GM21360 (cell line): ENCODE measurements around the gene ATG7.
"Not testable (repeated sequence)": the region's sequence is repeated elsewhere in the genome, so short reads cannot be mapped to it uniquely, and the experiment has no call there.

ENCODE experiments used
- ATAC-seq: cut with Tn5 transposase; IDR thresholded peaks from one replicate; pipeline ENCODE4 v1.9.1; 2021; ENCODE audit warnings: mild to moderate bottlenecking, moderate library complexity; ENCODE audit not compliant: unreplicated experiment

The ATG7 gene

GRCh38 chr3:11498646-11499045, 226.4 kb downstream of the ATG7 start:
- no peak for ATAC-seq

GRCh38 chr3:11499144-11499543, 226.9 kb downstream of the ATG7 start:
- no peak for ATAC-seq

GRCh38 chr3:11502413-11502812, 230.2 kb downstream of the ATG7 start:
- not testable (repeated sequence) for ATAC-seq

- no peak for ATAC-seq
Measured at GRCh38 chr3:11507719-11508118, 235.5 kb downstream of the ATG7 start.

- no peak for ATAC-seq
Measured at GRCh38 chr3:11508346-11509172, 236.4 kb downstream of the ATG7 start.

GRCh38 chr3:11509173-11510000, 237.2 kb downstream of the ATG7 start:
- no peak for ATAC-seq

GRCh38 chr3:11510001-11510340, 237.8 kb downstream of the ATG7 start:
- no peak for ATAC-seq

- no peak for ATAC-seq
Measured at GRCh38 chr3:11510356-11510755, 238.2 kb downstream of the ATG7 start.

- ATAC-seq: not testable (repeated sequence)
Measured at GRCh38 chr3:11511606-11512005, 239.4 kb downstream of the ATG7 start.

GRCh38 chr3:11513125-11513816, 241.1 kb downstream of the ATG7 start:
- not testable (repeated sequence) for ATAC-seq

- no peak for ATAC-seq
Measured at GRCh38 chr3:11513817-11514135, 241.6 kb downstream of the ATG7 start.

- no peak for ATAC-seq
Measured at GRCh38 chr3:11514191-11514821, 242.1 kb downstream of the ATG7 start.

- no peak for ATAC-seq
Measured at GRCh38 chr3:11517601-11518000, 245.4 kb downstream of the ATG7 start.

GRCh38 chr3:11521167-11521566, 249.0 kb downstream of the ATG7 start:
- no peak for ATAC-seq

- no peak for ATAC-seq
Measured at GRCh38 chr3:11522398-11522715, 250.2 kb downstream of the ATG7 start.

GRCh38 chr3:11522953-11523571, 250.9 kb downstream of the ATG7 start:
- ATAC-seq: no peak

- ATAC-seq: no peak
Measured at GRCh38 chr3:11523572-11524101, 251.4 kb downstream of the ATG7 start.

GRCh38 chr3:11526121-11526520, 253.9 kb downstream of the ATG7 start:
- ATAC-seq: not testable (repeated sequence)

GRCh38 chr3:11529281-11529680, 257.1 kb downstream of the ATG7 start:
- ATAC-seq: no peak

- no peak for ATAC-seq
Measured at GRCh38 chr3:11530153-11530721, 258.0 kb downstream of the ATG7 start.
